Neural cell (in vitro differentiated cells): ENCODE results near the gene ATXN7L1.

Experiments used
- CTCF ChIP-seq: fragments of 450-650 bp; IDR thresholded peaks from 2 replicates; pipeline ENCODE4 v1.5.1; 2014; ENCODE audit warnings: antibody characterized with exemption, mild to moderate bottlenecking, moderate library complexity; ENCODE audit not compliant: poor library complexity, severe bottlenecking
- EZH2 ChIP-seq: fragments of 200-600, 300-800 bp; shearing (Covaris generic), sonication (generic); IDR thresholded peaks from 2 replicates; pipeline ENCODE4 v1.6.1; 2014; ENCODE audit warnings: antibody characterized with exemption, low read length, borderline replicate concordance, mild to moderate bottlenecking; ENCODE audit not compliant: insufficient read depth, poor library complexity, severe bottlenecking
- MXI1 ChIP-seq: fragments of 450-650 bp; conservative IDR thresholded peaks from 2 replicates; pipeline ENCODE4 v1.6.1; 2014; ENCODE audit warnings: antibody characterized with exemption, mild to moderate bottlenecking; ENCODE audit not compliant: poor library complexity, severe bottlenecking
- POLR2AphosphoS5 ChIP-seq: IDR thresholded peaks from 2 replicates; pipeline ENCODE4 v1.6.1; 2012
- RAD21 ChIP-seq: fragments of 450-650 bp; conservative IDR thresholded peaks from 2 replicates; pipeline ENCODE4 v1.6.1; 2014; ENCODE audit warnings: antibody characterized with exemption, mild to moderate bottlenecking, moderate library complexity
- REST ChIP-seq: IDR thresholded peaks from 2 replicates; pipeline ENCODE4 v1.6.1; 2012; ENCODE audit warnings: borderline replicate concordance
- TAF1 ChIP-seq: IDR thresholded peaks from 2 replicates; pipeline ENCODE4 v1.6.1; 2012; ENCODE audit warnings: low read depth

DNA sequence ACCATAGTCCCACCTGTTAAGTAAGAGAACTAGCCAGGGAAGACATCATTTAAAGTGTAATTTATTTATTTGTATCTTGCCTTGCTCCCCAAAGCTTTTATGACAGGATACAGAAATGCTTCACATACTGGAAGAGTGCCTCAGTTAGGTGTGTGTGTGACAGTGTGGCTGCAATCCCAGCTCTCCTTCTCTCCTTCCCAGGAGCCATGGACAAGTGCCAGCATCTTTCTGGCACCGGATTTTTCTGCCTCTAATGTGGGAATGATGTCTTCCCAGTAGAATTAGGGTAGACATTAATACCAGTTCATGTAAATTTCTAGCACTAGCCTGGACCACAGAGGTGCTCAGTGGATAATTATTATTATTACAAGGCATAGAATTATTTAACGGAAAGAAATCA lies 30.3 kb upstream of the ATXN7L1 start:
- TF ChIP-seq CTCF (no peak), RAD21 (no peak), MXI1 (no peak), EZH2 (no peak), REST (no peak), POLR2AphosphoS5 (no peak), TAF1 (no peak)
